SK-N-SH treated with all-trans-retinoic acid at 6 μM for 48 hours (cell line): ENCODE data around the gene GALC.

Experiments used
- ATAC-seq: fragments of 200-7000 bp; cut with Tn5 transposase; 3 replicates; pipeline ENCODE4 v1.9.1; 2020; ENCODE audit warnings: mild to moderate bottlenecking, moderate library complexity
- ARNTL ChIP-seq: fragments of 450-650 bp; formaldehyde crosslinking; IDR thresholded peaks from 2 replicates; pipeline ENCODE4 v1.5.0; 2020; ENCODE audit warnings: low read depth, mild to moderate bottlenecking, moderate library complexity, borderline replicate concordance
- BACH2 ChIP-seq: fragments of 250-450 bp; sonication (Bioruptor Pico); IDR thresholded peaks from 2 replicates; pipeline ENCODE4 v1.9.0; 2021; ENCODE audit warnings: mild to moderate bottlenecking, borderline replicate concordance
- CREB5 ChIP-seq: fragments of 250-450 bp; sonication (Bioruptor Pico); IDR thresholded peaks from 2 replicates; pipeline ENCODE4 v1.5.1; 2020; ENCODE audit warnings: low read depth, mild to moderate bottlenecking, moderate library complexity
- CSDC2 ChIP-seq: fragments of 250-450 bp; sonication (Bioruptor Pico); IDR thresholded peaks from 2 replicates; pipeline ENCODE4 v1.5.0; 2020; ENCODE audit warnings: mild to moderate bottlenecking, moderate library complexity
- CSRNP3 ChIP-seq: fragments of 250-450 bp; sonication (Bioruptor Pico); IDR thresholded peaks from 2 replicates; pipeline ENCODE4 v1.5.1; 2021; ENCODE audit warnings: mild to moderate bottlenecking, moderate library complexity
- GLIS3 ChIP-seq: fragments of 250-450 bp; sonication (Bioruptor Pico); IDR thresholded peaks from 2 replicates; pipeline ENCODE4 v1.5.0; 2020; ENCODE audit warnings: mild to moderate bottlenecking, moderate library complexity
- OSR1 ChIP-seq: fragments of 250-450 bp; sonication (Bioruptor Pico); IDR thresholded peaks from 2 replicates; pipeline ENCODE4 v1.8.0; 2022; ENCODE audit warnings: moderate library complexity, mild to moderate bottlenecking, inconsistent platforms
- PATZ1 ChIP-seq: fragments of 250-450 bp; sonication (Bioruptor Pico); IDR thresholded peaks from 2 replicates; pipeline ENCODE4 v1.8.0; 2020; ENCODE audit warnings: mild to moderate bottlenecking, moderate library complexity, borderline replicate concordance
- POU6F1 ChIP-seq: fragments of 250-450 bp; sonication (Bioruptor Pico); IDR thresholded peaks from 2 replicates; pipeline ENCODE4 v1.8.0; 2021; ENCODE audit warnings: low read depth, mild to moderate bottlenecking, moderate library complexity, borderline replicate concordance
- PPARA ChIP-seq: fragments of 250-450 bp; sonication (Bioruptor Pico); IDR thresholded peaks from 2 replicates; pipeline ENCODE4 v1.5.0; 2020; ENCODE audit warnings: mild to moderate bottlenecking, borderline replicate concordance
- RARB ChIP-seq: fragments of 250-450 bp; sonication (Bioruptor Pico); IDR thresholded peaks from 2 replicates; pipeline ENCODE4 v1.8.0; 2021; ENCODE audit warnings: mild to moderate bottlenecking, moderate library complexity
- SNAI2 ChIP-seq: fragments of 250-450 bp; sonication (Bioruptor Pico); IDR thresholded peaks from 2 replicates; pipeline ENCODE4 v1.5.0; 2020; ENCODE audit warnings: mild to moderate bottlenecking, moderate library complexity
- TCF4 ChIP-seq: fragments of 250-450 bp; sonication (Bioruptor Pico); IDR thresholded peaks from 2 replicates; pipeline ENCODE4 v1.8.0; 2021; ENCODE audit warnings: mild to moderate bottlenecking, moderate library complexity, borderline replicate concordance
- TOX ChIP-seq: fragments of 250-450 bp; sonication (Bioruptor Pico); IDR thresholded peaks from 2 replicates; pipeline ENCODE4 v1.8.0; 2021; ENCODE audit warnings: mild to moderate bottlenecking, moderate library complexity, borderline replicate concordance
- TSHZ2 ChIP-seq: fragments of 250-450 bp; sonication (Bioruptor Pico); IDR thresholded peaks from 2 replicates; pipeline ENCODE4 v1.5.0; 2020; ENCODE audit warnings: mild to moderate bottlenecking, moderate library complexity
- ZC3H10 ChIP-seq: fragments of 250-450 bp; sonication (Bioruptor Pico); IDR thresholded peaks from 2 replicates; pipeline ENCODE4 v1.5.1; 2021; ENCODE audit warnings: mild to moderate bottlenecking, moderate library complexity
- ZFP3 ChIP-seq: fragments of 250-450 bp; sonication (Bioruptor Pico); IDR thresholded peaks from 2 replicates; pipeline ENCODE4 v1.5.0; 2020; ENCODE audit warnings: mild to moderate bottlenecking, moderate library complexity
- ZFP30 ChIP-seq: fragments of 450-650 bp; formaldehyde crosslinking; IDR thresholded peaks from 2 replicates; pipeline ENCODE4 v1.5.0; 2022; ENCODE audit warnings: mild to moderate bottlenecking, moderate library complexity
- ZNF565 ChIP-seq: fragments of 450-650 bp; formaldehyde crosslinking; conservative IDR thresholded peaks from 2 replicates; pipeline ENCODE4 v1.5.0; 2020; ENCODE audit warnings: low read depth, mild to moderate bottlenecking, moderate library complexity
- ZNF70 ChIP-seq: fragments of 450-650 bp; formaldehyde crosslinking; IDR thresholded peaks from 2 replicates; pipeline ENCODE4 v1.5.0; 2020; ENCODE audit warnings: mild to moderate bottlenecking, moderate library complexity
- ZNF8 ChIP-seq: fragments of 450-650 bp; formaldehyde crosslinking; IDR thresholded peaks from 2 replicates; pipeline ENCODE4 v1.5.0; 2020; ENCODE audit warnings: mild to moderate bottlenecking, moderate library complexity

GALC gene

GRCh38 chr14:88023658-88024187 lies 30.7 kb upstream of the GALC start:
- no peak for ATAC-seq
- TF ChIP-seq CREB5 (CRISPR knock-in tag) (no peak), POU6F1 (CRISPR knock-in tag) (no peak)

- TF ChIP-seq BACH2 (no peak), ARNTL (CRISPR knock-in tag) (no peak), ZC3H10 (no peak), ZNF8 (CRISPR knock-in tag) (no peak), SNAI2 (no peak), OSR1 (CRISPR knock-in tag) (no peak), ZNF565 (CRISPR knock-in tag) (no peak), GLIS3 (CRISPR knock-in tag) (no peak), RARB (no peak), TOX (no peak), CREB5 (CRISPR knock-in tag) (no peak)
- TF ChIP-seq, all 23 proteins: peak for 0
- no peak for ATAC-seq
These were observed 24.6 kb upstream of the GALC start for GRCh38 chr14:88017535-88017934.

GRCh38 chr14:88016768-88017167 lies 23.8 kb upstream of the GALC start:
- ATAC-seq, result no peak
- no peak for TF ChIP-seq ZNF8 (CRISPR knock-in tag)
- TF ChIP-seq TOX, result no peak
- TF ChIP-seq PATZ1 (CRISPR knock-in tag), result no peak
- TF ChIP-seq ZFP3 (CRISPR knock-in tag), result no peak
- no peak for TF ChIP-seq ARNTL (CRISPR knock-in tag)
- no peak for TF ChIP-seq ZNF565 (CRISPR knock-in tag)
- TF ChIP-seq CREB5 (CRISPR knock-in tag), result no peak
- TF ChIP-seq GLIS3 (CRISPR knock-in tag), result no peak
- no peak for TF ChIP-seq TSHZ2 (CRISPR knock-in tag)
- TF ChIP-seq SNAI2, result no peak
- no peak for TF ChIP-seq RARB
- TF ChIP-seq CSRNP3, result no peak
- no peak for TF ChIP-seq ZNF70 (CRISPR knock-in tag)
- no peak for TF ChIP-seq TCF4 (CRISPR knock-in tag)
- no peak for TF ChIP-seq PPARA (CRISPR knock-in tag)
- no peak for TF ChIP-seq CSDC2 (CRISPR knock-in tag)
- no peak for TF ChIP-seq BACH2
- no peak for TF ChIP-seq OSR1 (CRISPR knock-in tag)
- no peak for TF ChIP-seq ZFP30
